Epithelial cell of proximal tubule (primary cell): ENCODE data around the gene TRIM24. TPM values are rescaled to one million over a fixed set of nuclear protein-coding genes. Genes with fewer than 3 reads are reported as not detected.
A peak's percentile ranks its signal among the peaks of the same experiment; 100 is the strongest.

Experiments
- DNase-seq: peaks from one replicate; pipeline ENCODE4 v3.0.0-alpha.2; 2011; ENCODE audit warnings: low read depth
- H3K4me3 ChIP-seq: 2 replicates; pipeline ENCODE4 v1.5.1; 2011; ENCODE audit warnings: low read depth, mild to moderate bottlenecking, low read length
- total RNA-seq: library from RNA; depleted of rRNA; stranded (reverse); fragments of >200 nt; gene quantifications from 2 replicates; pipeline ENCODE4 v1.2.3, GENCODE V29; 2015
- TF ChIP-seq, protein P1 (sequence below): conservative IDR thresholded peaks from 2 replicates; pipeline ENCODE4 v1.5.1; 2012; ENCODE audit warnings: low read depth, mild to moderate bottlenecking, low read length

TRIM24 gene
- total RNA-seq, 1 donor from 2014 or later, result 21.4 TPM

DNA sequence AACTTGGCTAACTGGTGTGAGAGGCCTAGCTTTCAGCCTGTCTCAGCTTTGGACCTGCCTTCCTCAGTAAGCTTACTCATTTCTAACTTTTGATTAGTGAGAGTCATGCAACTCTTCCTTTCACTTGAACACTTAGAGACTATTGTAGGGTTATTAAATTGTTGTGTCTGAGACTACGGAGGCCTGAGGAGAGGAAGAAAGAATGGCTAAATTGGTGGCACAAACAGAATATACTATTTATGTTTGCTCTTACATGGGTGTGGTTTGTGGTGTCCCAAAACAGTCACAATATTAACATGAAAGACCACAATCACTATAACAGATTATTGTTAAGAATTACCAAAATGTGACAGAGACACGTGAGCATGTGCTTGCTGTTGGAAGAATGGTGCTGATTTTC lies 82.1 kb downstream of the TRIM24 start:
- H3K4me3 ChIP-seq, result no peak overlapping the region
- DNase-seq, result no peak
- TF ChIP-seq, protein P1, sequence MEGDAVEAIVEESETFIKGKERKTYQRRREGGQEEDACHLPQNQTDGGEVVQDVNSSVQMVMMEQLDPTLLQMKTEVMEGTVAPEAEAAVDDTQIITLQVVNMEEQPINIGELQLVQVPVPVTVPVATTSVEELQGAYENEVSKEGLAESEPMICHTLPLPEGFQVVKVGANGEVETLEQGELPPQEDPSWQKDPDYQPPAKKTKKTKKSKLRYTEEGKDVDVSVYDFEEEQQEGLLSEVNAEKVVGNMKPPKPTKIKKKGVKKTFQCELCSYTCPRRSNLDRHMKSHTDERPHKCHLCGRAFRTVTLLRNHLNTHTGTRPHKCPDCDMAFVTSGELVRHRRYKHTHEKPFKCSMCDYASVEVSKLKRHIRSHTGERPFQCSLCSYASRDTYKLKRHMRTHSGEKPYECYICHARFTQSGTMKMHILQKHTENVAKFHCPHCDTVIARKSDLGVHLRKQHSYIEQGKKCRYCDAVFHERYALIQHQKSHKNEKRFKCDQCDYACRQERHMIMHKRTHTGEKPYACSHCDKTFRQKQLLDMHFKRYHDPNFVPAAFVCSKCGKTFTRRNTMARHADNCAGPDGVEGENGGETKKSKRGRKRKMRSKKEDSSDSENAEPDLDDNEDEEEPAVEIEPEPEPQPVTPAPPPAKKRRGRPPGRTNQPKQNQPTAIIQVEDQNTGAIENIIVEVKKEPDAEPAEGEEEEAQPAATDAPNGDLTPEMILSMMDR, result no peak

DNA sequence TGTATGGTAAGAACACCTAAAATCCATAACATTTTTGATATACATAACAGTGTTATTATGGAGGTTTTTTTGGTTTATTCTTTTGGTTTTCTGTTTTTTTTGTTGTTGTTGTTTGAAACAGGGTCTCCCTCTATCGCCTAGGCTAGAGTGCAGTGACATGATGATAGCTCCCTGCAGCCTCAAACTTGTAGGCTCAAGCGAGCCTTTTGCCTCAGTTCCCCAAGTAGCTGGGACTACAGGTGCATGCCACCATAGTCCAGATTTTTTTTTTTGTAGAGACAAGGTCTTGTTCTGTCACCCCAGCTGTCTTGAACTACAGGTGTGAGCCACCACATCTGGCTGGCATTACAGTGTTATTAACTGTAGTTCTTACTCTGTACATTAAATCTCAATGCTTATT lies 83.7 kb downstream of the TRIM24 start:
- no peak for DNase-seq
- TF ChIP-seq, protein P1, result no peak
- no peak overlapping the region for H3K4me3 ChIP-seq

DNA sequence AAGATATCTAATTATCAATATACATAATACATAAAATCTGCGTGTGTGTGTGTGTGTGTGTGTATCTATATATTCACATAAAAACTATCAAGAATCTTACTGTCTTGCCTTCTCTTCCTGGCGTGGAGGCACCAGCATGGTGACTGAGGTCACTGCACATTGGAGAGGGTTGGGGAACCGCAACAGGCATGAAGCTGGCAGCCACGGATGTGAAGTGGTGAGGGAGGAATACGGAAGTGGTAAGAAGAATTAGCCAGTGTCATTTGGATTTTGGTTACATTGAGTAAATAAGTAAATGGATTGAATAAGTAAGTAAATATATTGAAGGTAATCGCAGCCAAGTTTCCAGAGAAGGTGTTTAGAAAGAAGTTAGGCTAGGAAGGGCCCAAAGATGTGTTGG lies 85.1 kb downstream of the TRIM24 start:
- H3K4me3 ChIP-seq, result no peak overlapping the region
- no peak for DNase-seq

DNA sequence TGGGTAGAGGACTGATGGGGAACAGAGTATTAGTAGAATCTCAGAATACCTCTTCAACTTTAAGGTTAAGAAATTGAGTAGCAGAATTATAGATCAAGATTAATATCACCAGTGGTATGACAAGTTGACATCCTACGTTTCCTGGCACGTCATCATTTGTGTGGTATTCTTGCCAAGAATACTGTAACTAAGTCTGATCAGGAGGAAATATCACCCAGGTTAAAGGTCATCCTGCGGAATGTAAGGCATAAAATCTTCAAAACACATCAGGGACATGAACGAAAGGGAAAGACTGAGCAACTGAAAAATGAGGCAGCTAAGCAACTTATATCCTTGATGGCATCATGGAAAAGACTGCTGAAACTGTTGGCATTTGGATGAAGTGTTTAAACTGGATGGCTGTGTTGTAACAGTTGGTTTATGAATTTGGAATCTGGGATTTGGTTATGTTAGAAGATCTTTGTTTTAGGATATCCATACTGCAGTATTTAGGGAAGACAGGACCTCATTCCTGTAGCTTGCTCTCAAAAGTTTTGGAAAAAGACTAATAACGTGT lies 86.1 kb downstream of the TRIM24 start:
- TF ChIP-seq, protein P1, result no peak
- no peak for DNase-seq
- no peak overlapping the region for H3K4me3 ChIP-seq

More for the DNA sequence above, 85.1 kb downstream of the TRIM24 start:
- TF ChIP-seq, protein P1, result no peak

DNA sequence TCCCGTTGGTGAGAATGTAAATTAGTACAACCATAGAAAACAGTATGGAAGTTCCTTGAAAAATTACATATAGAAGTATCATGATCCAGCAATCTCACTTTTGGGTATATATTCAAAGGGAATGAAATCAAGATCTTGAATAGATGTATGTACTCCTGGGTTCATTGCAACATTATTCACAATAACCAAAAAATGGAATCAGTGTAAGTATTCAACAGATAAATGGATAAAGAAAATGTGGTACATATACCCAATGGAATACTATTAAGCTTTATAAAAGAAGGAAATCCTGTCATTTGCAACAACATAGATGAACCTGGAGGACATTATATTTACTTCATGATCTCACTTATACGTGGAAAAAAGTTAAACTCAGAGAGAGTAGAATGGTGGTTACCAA lies 86.8 kb downstream of the TRIM24 start:
- DNase-seq, result no peak
- H3K4me3 ChIP-seq, result no peak overlapping the region
- TF ChIP-seq, protein P1, result no peak

DNA sequence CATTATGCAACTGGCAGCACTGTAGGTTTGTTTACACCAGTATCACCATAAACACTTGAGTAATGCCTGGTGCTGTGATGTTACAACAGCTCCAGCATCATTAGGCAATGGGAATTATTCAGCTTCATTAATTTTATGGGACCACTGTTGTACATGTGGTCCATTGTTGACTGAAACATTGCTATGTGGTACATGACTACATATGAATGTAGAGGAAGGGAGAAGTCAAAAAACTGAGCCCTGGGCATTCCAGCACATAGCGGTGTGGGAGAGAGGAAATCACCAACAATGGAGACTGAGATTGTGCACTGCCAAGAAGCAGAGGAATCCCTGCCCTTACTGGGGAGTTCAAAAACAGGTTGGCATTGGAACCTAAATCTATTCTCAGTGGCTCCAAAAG lies 89.0 kb downstream of the TRIM24 start:
- DNase-seq, result peak; percentile 33
- H3K4me3 ChIP-seq, result no peak overlapping the region
- TF ChIP-seq, protein P1, result no peak

DNA sequence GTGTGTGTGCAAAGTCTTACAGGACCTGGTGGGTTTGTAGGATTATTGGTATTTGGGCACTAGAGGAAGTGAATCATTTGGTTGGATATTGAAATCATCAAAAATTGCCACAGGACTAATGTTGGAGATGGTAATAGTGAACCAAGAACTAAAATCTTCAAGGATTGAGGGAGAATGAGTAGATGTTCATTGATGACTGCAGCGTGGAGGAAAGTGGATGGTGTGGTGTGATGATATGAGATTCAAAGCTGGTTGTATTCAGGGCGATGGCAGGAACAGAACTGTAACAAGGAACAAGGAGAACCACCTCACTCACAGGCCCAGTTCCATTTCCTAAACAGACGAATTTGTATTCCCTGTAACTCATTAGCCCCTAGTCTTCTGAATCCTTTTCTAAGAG lies 90.3 kb downstream of the TRIM24 start:
- DNase-seq, result no peak
- H3K4me3 ChIP-seq, result no peak overlapping the region
- TF ChIP-seq, protein P1, result no peak
